ENCODE data around the gene RXRA. TPM values are rescaled to one million over a fixed set of nuclear protein-coding genes. Genes with fewer than 3 reads are reported as not detected.
A peak's percentile ranks its signal among the peaks of the same experiment; 100 is the strongest.

The RXRA gene
- polyA plus RNA-seq, 3 donors: 15.8 to 91.0 (median 23.2) TPM

DNA sequence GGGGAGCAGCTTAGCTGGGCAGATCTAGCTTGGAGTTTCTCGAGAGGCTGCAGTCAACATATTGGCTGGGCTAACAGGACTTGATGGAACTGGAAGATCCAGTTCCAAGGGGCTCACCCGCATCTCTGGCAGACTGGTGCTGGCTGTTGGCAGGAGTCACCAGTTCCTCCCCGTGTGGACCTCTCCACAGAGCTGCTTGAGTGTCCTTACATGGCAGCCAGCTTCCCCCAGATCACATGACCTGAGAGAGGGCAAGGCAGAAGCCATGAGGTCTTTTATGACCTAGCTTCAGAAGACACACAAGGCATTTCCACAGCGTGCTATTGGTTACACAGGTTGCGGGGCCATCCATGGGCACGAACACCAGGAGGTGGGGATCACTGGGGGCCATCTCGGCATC lies 26.4 kb upstream of the RXRA start:
- TF ChIP-seq, protein P1, sequence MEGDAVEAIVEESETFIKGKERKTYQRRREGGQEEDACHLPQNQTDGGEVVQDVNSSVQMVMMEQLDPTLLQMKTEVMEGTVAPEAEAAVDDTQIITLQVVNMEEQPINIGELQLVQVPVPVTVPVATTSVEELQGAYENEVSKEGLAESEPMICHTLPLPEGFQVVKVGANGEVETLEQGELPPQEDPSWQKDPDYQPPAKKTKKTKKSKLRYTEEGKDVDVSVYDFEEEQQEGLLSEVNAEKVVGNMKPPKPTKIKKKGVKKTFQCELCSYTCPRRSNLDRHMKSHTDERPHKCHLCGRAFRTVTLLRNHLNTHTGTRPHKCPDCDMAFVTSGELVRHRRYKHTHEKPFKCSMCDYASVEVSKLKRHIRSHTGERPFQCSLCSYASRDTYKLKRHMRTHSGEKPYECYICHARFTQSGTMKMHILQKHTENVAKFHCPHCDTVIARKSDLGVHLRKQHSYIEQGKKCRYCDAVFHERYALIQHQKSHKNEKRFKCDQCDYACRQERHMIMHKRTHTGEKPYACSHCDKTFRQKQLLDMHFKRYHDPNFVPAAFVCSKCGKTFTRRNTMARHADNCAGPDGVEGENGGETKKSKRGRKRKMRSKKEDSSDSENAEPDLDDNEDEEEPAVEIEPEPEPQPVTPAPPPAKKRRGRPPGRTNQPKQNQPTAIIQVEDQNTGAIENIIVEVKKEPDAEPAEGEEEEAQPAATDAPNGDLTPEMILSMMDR (IDR thresholded peaks at IDR 0.05): no peak
- intact Hi-C loops (cut with micrococcal nuclease): loop anchor here in 1 of 2 donors (10.0 kb wide), 1 partner anchor 105 kb away; no protein-coding TSS in a partner anchor
- Histone ChIP-seq H4K20me1 (ENCODE audit: insufficient read depth, low read length) (no peaks in the 10 kb centered on the region), H3K4me3 (replicated peaks in 1 of 3; ENCODE audit: low read depth in 2 of 3, low read length in 3 of 3) (no peak overlapping the region), H3K79me2 (ENCODE audit: insufficient read depth, low read length) (no peaks in the 10 kb centered on the region), H3K36me3 (replicated peaks in 1 of 2; ENCODE audit: control insufficient read depth in 1 of 2, insufficient read depth in 2 of 2, low read length in 2 of 2) (no peaks in the 10 kb centered on the region), H3K4me2 (replicated peaks; ENCODE audit: extremely low read depth, low read length, poor library complexity, severe bottlenecking) (no peak overlapping the region), H3K4me1 (ENCODE audit: control insufficient read depth in 1 of 2, insufficient read depth in 2 of 2, low read length in 2 of 2) (no peaks in the 10 kb centered on the region), H2AFZ (ENCODE audit: insufficient read depth, low read depth, low read length, poor library complexity, severe bottlenecking) (no peak overlapping the region), H3K27me3 (ENCODE audit: control insufficient read depth in 2 of 2, insufficient read depth in 2 of 2, low read length in 2 of 2) (no peaks in the 10 kb centered on the region), H3K27ac (ENCODE audit: low read depth in 1 of 2, low read length in 2 of 2) (no peak overlapping the region), H3K9ac (ENCODE audit: insufficient read depth, low read length, poor library complexity, severe bottlenecking) (no peak overlapping the region), H3K9me3 (replicated peaks in 1 of 2; ENCODE audit: control insufficient read depth in 1 of 2, insufficient read depth in 1 of 2, low read length in 2 of 2) (no peaks in the 10 kb centered on the region)
- Mint-ChIP-seq H3K27ac (no peak overlapping the region), H3K27me3 (ENCODE audit: low read depth in 3 of 3) (peaks cover 10 to 24% (median 15%) of the 10 kb centered on the region in 3 donors), H3K4me1 (peaks cover 7% of the 10 kb centered on the region), H3K9me3 (peaks cover 0 to 5% (median 0%) of the 10 kb centered on the region in 7 donors), H3K4me3 (peak overlapping the region in 1 of 2 donors; percentile 18), H3K36me3 (no peaks in the 10 kb centered on the region)
- 80% methylated on average over 5 of the region's 7 CpGs for WGBS (ENCODE audit: insufficient coverage)
- peak in 1 of 3 donors; percentile 28 for DNase-seq

GRCh38 chr9:134301387-134302129 lies 24.7 kb upstream of the RXRA start:
- TF ChIP-seq, protein P1 (IDR thresholded peaks at IDR 0.05): no peak
- WGBS (ENCODE audit: insufficient coverage): 95% methylated on average over 7 of the region's 15 CpGs
- Mint-ChIP-seq H3K27ac (no peak overlapping the region), H3K36me3 (no peaks in the 10 kb centered on the region), H3K27me3 (ENCODE audit: low read depth in 3 of 3) (peaks cover 6 to 18% (median 12%) of the 10 kb centered on the region in 3 donors), H3K4me3 (no peak overlapping the region), H3K4me1 (peaks cover 7% of the 10 kb centered on the region), H3K9me3 (peaks cover 0 to 2% (median 0%) of the 10 kb centered on the region in 7 donors)
- no peaks in the 10 kb centered on the region for H3K9me3 ChIP-seq (replicated peaks in 1 of 2; ENCODE audit: control insufficient read depth in 1 of 2, insufficient read depth in 1 of 2, low read length in 2 of 2)
- H3K27ac ChIP-seq (ENCODE audit: low read depth in 1 of 2, low read length in 2 of 2): no peak overlapping the region
- H3K4me3 ChIP-seq (replicated peaks in 1 of 3; ENCODE audit: low read depth in 2 of 3, low read length in 3 of 3): no peak overlapping the region
- H3K4me1 ChIP-seq (ENCODE audit: control insufficient read depth in 1 of 2, insufficient read depth in 2 of 2, low read length in 2 of 2): no peaks in the 10 kb centered on the region
- no peaks in the 10 kb centered on the region for H3K79me2 ChIP-seq (ENCODE audit: insufficient read depth, low read length)
- no peak for DNase-seq
- no peaks in the 10 kb centered on the region for H3K36me3 ChIP-seq (replicated peaks in 1 of 2; ENCODE audit: control insufficient read depth in 1 of 2, insufficient read depth in 2 of 2, low read length in 2 of 2)
- H3K4me2 ChIP-seq (replicated peaks; ENCODE audit: extremely low read depth, low read length, poor library complexity, severe bottlenecking): no peak overlapping the region
- intact Hi-C loops (cut with micrococcal nuclease): loop anchor here in 1 of 2 donors (10.0 kb wide), 1 partner anchor 107 kb away; no protein-coding TSS in a partner anchor
- H4K20me1 ChIP-seq (ENCODE audit: insufficient read depth, low read length): no peaks in the 10 kb centered on the region
- H3K27me3 ChIP-seq (ENCODE audit: control insufficient read depth in 2 of 2, insufficient read depth in 2 of 2, low read length in 2 of 2): no peaks in the 10 kb centered on the region
- H3K9ac ChIP-seq (ENCODE audit: insufficient read depth, low read length, poor library complexity, severe bottlenecking): no peak overlapping the region
- no peak overlapping the region for H2AFZ ChIP-seq (ENCODE audit: insufficient read depth, low read depth, low read length, poor library complexity, severe bottlenecking)
